Activated T-cell treated with anti-CD3 and anti-CD28 coated beads, Interleukin-2, amount 50 U/mL, for 24 hours (primary cell): Measurements from ENCODE around the gene WSB1.

Experiments
- DNase-seq: peaks from one replicate; pipeline ENCODE4 v3.0.0-alpha.2; 2020
- H3K27ac Mint-ChIP-seq: 2 replicates; pipeline ENCODE4 v1.8.0; 2020; ENCODE audit warnings: mild to moderate bottlenecking, mixed read lengths
- H3K27me3 Mint-ChIP-seq: 2 replicates; pipeline ENCODE4 v1.8.0; 2020; ENCODE audit warnings: mixed read lengths
- H3K36me3 Mint-ChIP-seq: 2 replicates; pipeline ENCODE4 v1.8.0; 2020; ENCODE audit warnings: low read depth, mixed read lengths
- H3K4me1 Mint-ChIP-seq: 2 replicates; pipeline ENCODE4 v1.8.0; 2020; ENCODE audit warnings: low read depth, mixed read lengths
- H3K4me3 Mint-ChIP-seq: 2 replicates; pipeline ENCODE4 v1.8.0; 2020; ENCODE audit warnings: mild to moderate bottlenecking, moderate library complexity, mixed read lengths
- H3K9me3 Mint-ChIP-seq: 2 replicates; pipeline ENCODE4 v1.8.0; 2020; ENCODE audit warnings: mixed read lengths

WSB1 gene

DNA sequence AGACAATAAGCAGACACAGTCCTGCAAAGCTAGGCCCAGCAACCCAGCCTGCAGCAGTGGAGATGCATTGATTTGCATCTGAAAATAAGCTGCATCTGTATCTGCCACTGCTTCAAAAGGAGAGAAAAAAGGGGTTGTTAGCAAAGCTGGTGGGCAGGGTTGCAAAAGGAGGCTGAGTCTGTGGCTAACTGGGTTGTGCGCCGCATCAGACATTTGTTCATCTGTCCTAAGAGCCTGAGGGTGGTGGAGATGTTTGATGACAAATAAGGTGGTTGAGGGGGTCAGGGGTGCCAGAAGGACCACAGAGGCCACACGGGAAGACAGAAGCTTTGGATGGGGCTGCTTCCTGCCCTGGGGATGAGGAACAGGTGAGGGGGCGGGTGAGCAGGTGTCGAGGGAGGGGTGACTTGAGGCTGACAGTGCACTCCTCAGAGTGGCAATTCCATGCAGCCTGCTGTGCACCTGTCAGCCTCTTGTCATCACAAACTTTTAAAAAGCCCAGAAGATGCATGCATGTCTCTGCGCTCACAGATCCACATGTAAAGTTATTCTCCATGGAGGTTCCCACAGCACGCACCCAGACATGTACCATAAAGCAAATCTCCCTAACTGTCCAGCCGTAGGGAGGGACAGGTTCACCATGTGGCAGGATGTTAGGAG, 35.4 kb downstream of the WSB1 start:
- Mint-ChIP-seq H3K27me3 (no peaks in the 10 kb centered on the region), H3K27ac (no peak overlapping the region), H3K36me3 (no peaks in the 10 kb centered on the region), H3K4me1 (peaks cover 22% of the 10 kb centered on the region), H3K9me3 (no peaks in the 10 kb centered on the region), H3K4me3 (no peak overlapping the region)
- DNase-seq: no peak

DNA sequence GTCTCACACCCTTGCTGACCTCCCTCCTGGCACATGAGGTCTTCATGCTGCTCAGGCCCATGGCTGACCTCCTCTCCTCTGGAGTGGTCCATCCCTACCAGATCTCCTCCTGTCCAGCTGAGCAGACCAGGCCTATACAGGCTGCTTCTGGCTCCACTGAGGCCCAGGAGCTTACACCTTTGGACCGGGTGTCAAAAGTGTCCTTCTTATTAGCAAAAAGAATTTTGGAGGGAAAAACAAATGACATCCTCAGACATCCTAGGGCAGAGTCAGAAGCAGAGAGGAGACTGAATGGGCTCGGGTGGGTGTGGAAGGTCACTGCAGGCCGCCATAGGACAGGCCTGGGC, 38.1 kb downstream of the WSB1 start:
- H3K27ac Mint-ChIP-seq: peak overlapping the region; percentile 91
- no peaks in the 10 kb centered on the region for H3K27me3 Mint-ChIP-seq
- H3K9me3 Mint-ChIP-seq: no peaks in the 10 kb centered on the region
- no peaks in the 10 kb centered on the region for H3K36me3 Mint-ChIP-seq
- no peak for DNase-seq
- H3K4me1 Mint-ChIP-seq: peaks cover 22% of the 10 kb centered on the region
- H3K4me3 Mint-ChIP-seq: peak overlapping the region; percentile 78

DNA sequence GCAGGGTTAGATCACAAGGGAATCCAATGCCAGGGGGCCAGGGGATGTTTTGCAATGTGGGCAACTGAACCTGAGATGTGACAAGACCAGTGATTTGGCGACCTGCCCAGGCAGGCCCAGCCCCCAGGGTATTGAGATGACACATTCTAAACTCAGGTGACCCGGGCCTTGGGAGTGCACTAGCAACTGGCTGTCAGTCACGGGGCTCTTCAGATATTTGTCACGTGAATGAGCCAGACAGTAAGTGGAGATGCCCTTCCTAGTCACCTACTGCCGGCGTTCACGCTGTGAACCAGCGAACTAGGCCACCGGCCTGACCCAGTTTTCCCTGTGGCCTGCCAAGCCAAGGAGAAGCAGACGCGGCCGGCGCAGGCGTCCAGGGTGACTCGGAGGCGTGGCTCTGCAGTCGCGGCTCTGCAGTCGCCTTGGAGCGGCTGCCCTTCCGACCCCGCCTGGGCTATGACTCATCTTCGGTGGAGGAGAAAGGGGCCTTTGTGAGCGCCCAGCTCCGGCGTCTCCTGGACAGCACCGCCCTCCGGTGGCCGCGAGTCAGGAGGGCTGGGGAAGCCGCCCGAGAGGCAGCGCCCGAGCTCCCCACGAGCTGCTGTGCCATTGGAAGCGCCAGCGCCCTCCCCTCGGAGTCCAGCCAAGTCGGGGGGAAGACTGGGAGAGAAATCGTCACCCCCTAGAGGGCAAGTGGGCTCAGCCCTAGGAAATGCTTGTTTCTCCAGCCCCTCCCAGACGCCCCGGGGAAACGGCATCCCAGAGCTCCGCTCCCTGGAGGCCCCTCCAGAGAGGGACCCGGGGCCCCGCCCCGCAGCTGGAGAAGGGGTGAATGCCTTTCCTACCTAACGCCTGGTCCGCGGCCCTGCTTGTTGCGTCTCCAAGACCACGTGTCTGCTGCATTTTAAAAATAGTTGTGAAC, 38.8 kb downstream of the WSB1 start:
- Mint-ChIP-seq H3K36me3 (no peaks in the 10 kb centered on the region), H3K4me1 (peaks cover 22% of the 10 kb centered on the region), H3K27ac (peak overlapping the region; percentile 92), H3K4me3 (peak overlapping the region; percentile 78), H3K27me3 (no peaks in the 10 kb centered on the region), H3K9me3 (no peaks in the 10 kb centered on the region)
- DNase-seq: peak; percentile 90

DNA sequence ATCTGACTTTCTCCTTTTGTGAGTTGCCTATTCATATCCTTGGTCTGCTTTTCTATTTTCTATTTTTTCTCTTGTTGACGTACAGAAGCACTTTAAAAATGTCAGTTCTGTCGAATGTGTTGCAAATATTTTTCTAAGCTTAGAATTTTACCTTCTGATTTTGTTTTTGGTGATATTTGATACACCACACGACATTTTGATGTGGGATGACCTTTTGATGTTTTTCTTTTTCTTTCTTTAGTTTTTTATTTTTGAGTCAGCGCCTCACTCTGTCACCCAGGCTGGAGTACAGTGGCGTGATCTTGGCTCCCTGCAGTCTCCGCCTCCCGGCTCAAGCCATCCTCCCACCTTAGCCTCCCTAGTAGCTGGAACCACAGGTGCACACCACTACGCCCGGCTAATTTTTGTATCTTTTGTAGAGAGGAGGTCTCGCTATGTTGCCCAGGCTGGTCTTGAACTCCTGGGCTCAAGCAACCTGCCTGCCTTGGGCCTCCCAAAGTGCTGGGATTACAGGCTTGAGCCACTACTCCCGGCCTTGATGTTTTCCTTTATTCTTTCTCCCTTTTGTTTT, 39.6 kb downstream of the WSB1 start:
- Mint-ChIP-seq H3K27ac (peak overlapping the region; percentile 92), H3K27me3 (no peaks in the 10 kb centered on the region), H3K4me3 (peak overlapping the region; percentile 78), H3K4me1 (peaks cover 22% of the 10 kb centered on the region), H3K36me3 (no peaks in the 10 kb centered on the region), H3K9me3 (no peaks in the 10 kb centered on the region)
- DNase-seq: no peak

DNA sequence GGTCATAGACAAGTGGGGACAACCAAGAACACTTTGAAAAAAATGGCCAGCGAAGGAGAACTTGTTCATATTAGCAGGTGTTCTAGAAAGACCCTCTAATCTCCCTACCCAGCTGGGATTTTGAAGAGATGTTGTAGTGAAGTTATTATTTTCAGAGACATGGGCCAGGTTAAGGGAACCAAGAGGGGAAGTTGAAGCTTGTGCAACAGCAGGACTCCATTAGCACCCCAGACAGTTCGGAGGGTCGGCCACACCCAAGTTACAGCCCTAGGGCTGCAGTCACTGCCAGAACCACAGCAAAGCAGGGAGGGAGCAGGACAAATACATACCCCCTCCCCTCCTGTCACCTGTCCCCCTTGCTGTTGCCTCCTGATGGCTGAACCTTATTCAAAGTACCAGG, 42.3 kb downstream of the WSB1 start:
- no peak overlapping the region for H3K27ac Mint-ChIP-seq
- DNase-seq: no peak
- H3K9me3 Mint-ChIP-seq: no peaks in the 10 kb centered on the region
- H3K36me3 Mint-ChIP-seq: no peaks in the 10 kb centered on the region
- H3K27me3 Mint-ChIP-seq: no peaks in the 10 kb centered on the region
- H3K4me1 Mint-ChIP-seq: peaks cover 28% of the 10 kb centered on the region
- H3K4me3 Mint-ChIP-seq: no peak overlapping the region

DNA sequence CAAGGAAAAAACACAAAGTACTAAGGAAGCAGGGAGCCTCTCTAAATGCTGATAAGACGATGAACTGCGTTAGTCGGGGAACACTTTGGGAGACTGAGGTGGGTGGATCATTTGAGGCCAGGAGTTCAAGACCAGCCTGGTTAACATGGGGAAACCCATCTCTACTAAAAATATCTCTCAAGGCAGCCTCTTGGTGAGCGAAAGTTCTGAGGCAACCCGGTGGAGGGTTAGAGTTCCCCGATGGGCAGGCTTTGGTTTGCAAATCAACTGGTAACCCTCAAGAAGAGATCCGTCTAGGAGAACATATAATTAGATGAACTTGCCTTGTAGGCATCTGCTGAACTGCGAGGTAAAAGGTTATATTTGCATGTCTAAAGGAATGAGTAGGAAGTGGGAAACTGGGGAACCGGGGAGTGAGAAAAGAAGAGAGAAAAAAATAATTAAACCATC, 44.6 kb downstream of the WSB1 start:
- H3K4me3 Mint-ChIP-seq: no peak overlapping the region
- no peaks in the 10 kb centered on the region for H3K27me3 Mint-ChIP-seq
- no peaks in the 10 kb centered on the region for H3K9me3 Mint-ChIP-seq
- H3K36me3 Mint-ChIP-seq: no peaks in the 10 kb centered on the region
- H3K27ac Mint-ChIP-seq: no peak overlapping the region
- no peak for DNase-seq
- peaks cover 14% of the 10 kb centered on the region for H3K4me1 Mint-ChIP-seq

DNA sequence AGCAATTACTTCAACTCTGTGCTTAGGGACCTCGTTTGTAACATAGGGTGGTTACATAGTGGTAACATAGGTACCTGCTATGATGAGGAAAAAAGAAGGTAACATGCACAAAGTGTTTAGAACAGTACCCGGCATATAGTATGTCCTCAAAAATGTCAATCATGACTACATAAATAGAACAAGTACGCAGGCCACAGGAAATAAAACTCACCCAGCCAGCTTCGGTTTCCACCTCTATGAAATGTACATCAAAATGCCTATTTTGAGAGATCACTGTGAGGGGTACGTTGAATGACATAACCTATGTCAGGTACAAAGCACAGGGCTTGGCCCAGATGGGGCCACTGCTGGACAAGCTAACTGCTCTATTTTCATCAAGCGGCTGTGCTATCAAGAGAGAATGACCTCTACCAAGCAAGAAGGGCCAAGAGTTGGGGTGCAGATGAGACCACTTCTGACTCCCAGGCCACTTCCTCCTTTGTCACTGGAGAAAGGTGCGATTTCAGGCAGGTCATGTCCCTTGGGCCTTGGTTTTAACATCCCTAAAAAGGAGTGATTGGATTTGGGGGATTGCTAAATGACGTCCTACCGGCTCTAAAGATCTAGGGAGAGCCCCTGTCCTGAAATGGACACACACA, 45.4 kb downstream of the WSB1 start:
- DNase-seq: no peak
- peaks cover 3% of the 10 kb centered on the region for H3K27me3 Mint-ChIP-seq
- H3K36me3 Mint-ChIP-seq: no peaks in the 10 kb centered on the region
- H3K9me3 Mint-ChIP-seq: no peaks in the 10 kb centered on the region
- no peak overlapping the region for H3K27ac Mint-ChIP-seq
- no peak overlapping the region for H3K4me3 Mint-ChIP-seq
- peaks cover 6% of the 10 kb centered on the region for H3K4me1 Mint-ChIP-seq

DNA sequence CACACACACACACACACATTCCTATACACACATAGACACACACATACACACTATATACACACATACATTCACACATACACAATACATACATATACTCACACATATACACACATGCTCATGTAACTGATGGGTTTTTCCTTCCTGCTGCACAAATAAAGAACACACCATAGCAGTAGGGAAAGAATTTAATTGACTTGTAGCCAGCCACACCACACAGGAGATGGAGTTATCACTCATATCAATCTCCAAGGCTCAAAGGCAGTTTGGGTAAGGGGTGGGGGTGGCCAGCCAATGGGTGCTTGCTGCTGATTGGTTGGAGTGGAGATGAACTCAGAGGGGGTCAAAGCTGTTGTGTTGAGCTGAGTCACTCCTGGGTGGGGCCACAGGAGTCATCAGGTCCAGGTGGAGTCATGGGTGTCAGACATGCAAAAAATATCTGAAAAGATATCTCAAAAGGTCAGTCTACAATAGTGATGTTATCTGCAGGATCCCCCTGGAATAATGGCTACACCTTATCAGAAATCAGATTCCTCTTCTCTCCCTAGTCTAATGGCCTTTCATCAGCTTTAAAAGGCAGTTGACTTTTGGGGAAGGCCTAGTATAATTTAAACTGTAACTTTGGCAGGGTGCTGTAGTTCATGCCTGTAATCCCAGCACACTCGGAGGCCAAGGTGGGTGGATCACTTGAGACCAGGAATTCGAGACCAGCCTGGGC, 46.1 kb downstream of the WSB1 start:
- no peak for DNase-seq
- Mint-ChIP-seq H3K27ac (peak overlapping the region; percentile 35), H3K27me3 (peaks cover 3% of the 10 kb centered on the region), H3K9me3 (no peaks in the 10 kb centered on the region), H3K4me1 (peaks cover 6% of the 10 kb centered on the region), H3K36me3 (no peaks in the 10 kb centered on the region), H3K4me3 (no peak overlapping the region)

DNA sequence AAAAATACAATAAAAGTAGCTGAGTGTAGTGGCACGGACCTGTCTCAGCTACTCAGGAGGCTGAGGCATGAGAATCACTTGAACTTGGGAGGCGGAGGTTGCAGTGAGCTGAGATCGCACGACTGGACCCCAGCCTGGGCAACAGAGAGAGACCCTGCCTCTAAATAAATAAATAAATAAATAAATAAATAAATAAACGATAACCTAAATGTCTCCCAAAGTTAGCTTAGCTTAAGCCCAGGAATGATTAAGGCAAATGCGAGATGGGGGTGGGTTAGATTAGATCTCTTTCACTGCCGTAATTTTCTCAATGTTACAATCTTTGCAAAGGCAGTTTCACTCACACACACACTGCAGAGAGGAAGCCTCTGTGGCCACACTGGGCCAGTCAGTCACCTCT, 46.7 kb downstream of the WSB1 start:
- peaks cover 6% of the 10 kb centered on the region for H3K4me1 Mint-ChIP-seq
- H3K4me3 Mint-ChIP-seq: no peak overlapping the region
- H3K9me3 Mint-ChIP-seq: no peaks in the 10 kb centered on the region
- no peaks in the 10 kb centered on the region for H3K36me3 Mint-ChIP-seq
- DNase-seq: no peak
- H3K27me3 Mint-ChIP-seq: peaks cover 3% of the 10 kb centered on the region
- H3K27ac Mint-ChIP-seq: no peak overlapping the region

DNA sequence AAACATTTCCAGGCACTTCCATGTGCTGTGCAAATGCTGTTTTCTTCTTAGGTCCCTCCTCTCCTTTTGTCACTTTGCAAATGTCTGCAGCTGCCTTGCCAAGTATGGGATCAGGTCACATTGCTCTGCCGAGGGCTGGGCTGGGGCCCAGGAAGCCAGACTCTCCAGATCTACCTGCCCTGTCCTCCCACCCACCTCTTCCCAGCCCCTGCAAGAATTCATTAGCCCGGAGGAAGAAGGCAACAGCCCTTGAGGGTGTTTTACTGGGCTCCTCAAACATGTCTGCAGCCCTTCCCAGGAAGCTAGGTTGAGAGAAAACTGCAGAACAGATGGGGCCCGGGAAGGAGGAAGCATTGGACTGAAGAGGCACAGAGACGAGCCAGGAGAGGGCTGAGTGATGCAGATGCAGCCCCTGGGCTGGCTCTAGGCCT, 47.1 kb downstream of the WSB1 start:
- no peaks in the 10 kb centered on the region for H3K36me3 Mint-ChIP-seq
- peaks cover 3% of the 10 kb centered on the region for H3K27me3 Mint-ChIP-seq
- no peak for DNase-seq
- H3K4me1 Mint-ChIP-seq: peaks cover 6% of the 10 kb centered on the region
- H3K27ac Mint-ChIP-seq: no peak overlapping the region
- H3K4me3 Mint-ChIP-seq: no peak overlapping the region
- no peaks in the 10 kb centered on the region for H3K9me3 Mint-ChIP-seq

DNA sequence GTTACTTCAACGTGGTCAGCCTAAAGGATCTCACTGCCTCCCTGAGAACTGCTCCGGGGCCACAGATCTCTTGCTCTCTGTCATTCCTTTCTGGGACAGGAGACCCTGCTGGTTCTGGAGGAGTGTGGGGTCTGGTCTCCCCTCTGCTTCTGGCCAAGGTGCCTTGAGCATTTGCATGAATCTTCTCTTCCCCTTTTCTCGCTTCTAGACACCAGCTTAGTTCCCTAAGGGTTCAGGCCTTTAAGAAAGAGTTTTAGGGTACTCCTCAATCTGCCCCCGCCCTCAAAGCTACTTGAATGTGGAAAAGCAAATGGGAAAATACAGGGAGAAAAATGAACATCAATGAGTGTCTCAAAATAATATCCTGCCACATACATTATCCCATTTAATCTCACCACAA, 48.1 kb downstream of the WSB1 start:
- Mint-ChIP-seq H3K4me1 (peaks cover 6% of the 10 kb centered on the region), H3K4me3 (no peak overlapping the region)

DNA sequence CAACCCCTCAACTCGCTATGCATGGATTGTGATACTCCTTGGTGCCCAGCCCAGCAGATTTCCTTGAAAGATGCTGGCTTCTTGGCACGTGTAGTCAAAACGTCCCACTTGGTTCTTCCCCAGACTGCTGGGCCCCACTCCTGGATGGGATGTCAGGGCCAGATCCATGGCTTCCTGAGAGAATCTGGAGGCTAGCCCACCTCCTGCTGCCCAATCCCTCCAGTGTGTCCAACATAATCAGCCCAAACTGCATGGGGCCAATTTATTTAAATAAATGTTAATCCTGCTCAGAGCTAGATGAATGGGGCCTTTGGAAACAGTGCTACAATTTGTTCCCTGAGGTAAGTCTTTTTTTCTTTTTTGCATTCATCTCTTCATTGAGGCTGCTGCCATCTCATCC, 49.4 kb downstream of the WSB1 start:
- no peak overlapping the region for H3K27ac Mint-ChIP-seq
- H3K27me3 Mint-ChIP-seq: peaks cover 3% of the 10 kb centered on the region
- H3K4me3 Mint-ChIP-seq: no peak overlapping the region
- DNase-seq: no peak
- H3K4me1 Mint-ChIP-seq: peaks cover 10% of the 10 kb centered on the region
- H3K36me3 Mint-ChIP-seq: no peaks in the 10 kb centered on the region
- H3K9me3 Mint-ChIP-seq: no peaks in the 10 kb centered on the region

More for the DNA sequence above, 48.1 kb downstream of the WSB1 start:
- Mint-ChIP-seq H3K27ac (no peak overlapping the region), H3K27me3 (peaks cover 3% of the 10 kb centered on the region), H3K36me3 (no peaks in the 10 kb centered on the region), H3K9me3 (no peaks in the 10 kb centered on the region)
- no peak for DNase-seq

DNA sequence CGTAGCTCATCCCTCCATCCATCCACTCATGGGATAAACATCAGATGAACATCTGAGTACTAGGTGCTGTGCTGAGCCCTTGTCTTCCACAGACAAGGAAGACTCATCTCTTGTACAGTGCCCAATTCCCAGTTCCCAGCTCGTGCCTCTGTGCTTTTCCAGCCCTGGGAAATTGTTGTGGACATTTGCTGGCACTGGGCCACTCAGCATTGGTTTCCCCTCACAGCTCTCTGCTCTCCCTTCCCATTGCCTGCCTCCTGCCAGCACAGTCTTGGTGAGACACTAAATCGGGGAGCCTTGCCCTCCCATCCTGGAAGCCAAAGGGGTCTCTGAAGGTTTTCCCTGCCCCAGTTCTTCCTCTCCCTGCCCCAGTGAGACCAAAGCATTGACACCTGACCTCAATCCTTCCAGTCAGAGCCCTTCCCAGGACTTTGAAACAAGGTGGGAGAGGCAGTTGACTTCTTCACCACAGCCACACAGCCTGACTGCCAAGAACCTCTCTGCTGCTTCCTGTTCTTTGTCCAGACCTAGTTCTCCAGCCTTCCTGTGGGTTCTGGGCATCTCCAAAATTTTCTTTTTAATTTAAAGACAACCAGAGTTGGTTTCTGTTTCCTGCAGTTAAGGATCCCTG, 50.2 kb downstream of the WSB1 start:
- no peak overlapping the region for H3K4me3 Mint-ChIP-seq
- no peak for DNase-seq
- H3K36me3 Mint-ChIP-seq: no peaks in the 10 kb centered on the region
- peaks cover 3% of the 10 kb centered on the region for H3K27me3 Mint-ChIP-seq
- no peaks in the 10 kb centered on the region for H3K9me3 Mint-ChIP-seq
- no peak overlapping the region for H3K27ac Mint-ChIP-seq
- H3K4me1 Mint-ChIP-seq: peaks cover 14% of the 10 kb centered on the region
